Stimulated activated CD4-positive, alpha-beta T cell treated with anti-CD3 and anti-CD28 coated beads, Interleukin-4, amount 100 ng/mL, for 1 hour (primary cell): Measurements from ENCODE around the gene ZBTB7A.

Experiments
- DNase-seq: peaks from one replicate; pipeline ENCODE4 v3.0.0-alpha.2; 2020

ZBTB7A gene

GRCh38 chr19:4052114-4052992 lies 14.3 kb downstream of the ZBTB7A start:
- DNase-seq: no peak

- DNase-seq: no peak
Observed at GRCh38 chr19:4051175-4052101, 15.3 kb downstream of the ZBTB7A start.

- no peak for DNase-seq
Observed at GRCh38 chr19:4049432-4049831, 17.3 kb downstream of the ZBTB7A start.

DNA sequence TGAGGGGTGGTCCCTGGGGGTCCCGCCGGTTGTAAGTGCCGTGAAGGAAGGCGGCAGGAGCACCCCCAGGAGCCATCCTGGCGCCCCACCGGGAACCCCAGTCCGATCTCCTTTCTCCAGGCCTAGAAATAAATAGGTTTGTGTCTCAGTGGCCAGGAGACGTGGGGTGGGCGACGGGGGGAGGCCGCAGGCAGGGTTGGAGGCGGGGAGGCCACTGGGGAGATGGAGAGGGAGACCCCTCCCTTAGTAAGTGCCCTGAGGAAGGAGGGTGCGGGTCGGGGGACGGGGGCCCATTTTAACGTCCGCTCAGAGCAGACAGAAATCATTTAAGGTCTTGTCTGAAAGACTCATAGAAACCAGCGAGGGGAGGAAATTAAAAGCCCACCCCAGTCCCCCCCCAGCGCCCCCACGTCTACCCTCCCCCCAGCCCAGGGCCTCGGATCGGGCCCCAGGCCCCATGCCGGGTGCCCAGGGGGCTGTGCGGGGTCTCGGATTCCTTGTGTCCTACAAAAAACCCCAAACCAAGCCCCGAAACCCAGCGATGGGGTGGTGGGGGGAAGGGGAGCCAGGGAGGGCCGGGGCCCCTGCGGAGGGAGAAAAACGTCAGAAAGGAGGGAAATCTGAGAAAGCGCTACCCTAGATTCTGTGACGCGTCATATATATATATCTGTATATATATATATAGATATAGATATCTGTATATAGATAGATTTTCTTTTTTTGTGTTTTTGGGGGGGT lies 19.6 kb downstream of the ZBTB7A start:
- DNase-seq: no peak

DNA sequence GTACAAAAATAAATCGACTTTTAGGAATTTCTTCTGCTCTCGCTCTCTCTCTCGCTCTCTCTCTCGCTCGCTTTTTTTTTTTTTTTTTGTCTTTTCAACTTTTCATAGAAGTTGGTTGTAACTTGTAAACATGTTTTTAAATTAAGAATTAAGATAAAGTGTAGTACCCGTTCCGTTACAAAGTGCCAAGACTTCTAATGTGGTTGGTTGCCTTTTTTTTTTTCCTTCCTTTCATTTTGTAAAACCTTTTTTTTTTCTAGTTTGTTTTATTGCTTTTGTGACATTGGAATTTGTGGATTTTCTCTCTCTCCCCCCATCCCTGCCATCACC lies 20.4 kb downstream of the ZBTB7A start:
- DNase-seq: no peak

DNA sequence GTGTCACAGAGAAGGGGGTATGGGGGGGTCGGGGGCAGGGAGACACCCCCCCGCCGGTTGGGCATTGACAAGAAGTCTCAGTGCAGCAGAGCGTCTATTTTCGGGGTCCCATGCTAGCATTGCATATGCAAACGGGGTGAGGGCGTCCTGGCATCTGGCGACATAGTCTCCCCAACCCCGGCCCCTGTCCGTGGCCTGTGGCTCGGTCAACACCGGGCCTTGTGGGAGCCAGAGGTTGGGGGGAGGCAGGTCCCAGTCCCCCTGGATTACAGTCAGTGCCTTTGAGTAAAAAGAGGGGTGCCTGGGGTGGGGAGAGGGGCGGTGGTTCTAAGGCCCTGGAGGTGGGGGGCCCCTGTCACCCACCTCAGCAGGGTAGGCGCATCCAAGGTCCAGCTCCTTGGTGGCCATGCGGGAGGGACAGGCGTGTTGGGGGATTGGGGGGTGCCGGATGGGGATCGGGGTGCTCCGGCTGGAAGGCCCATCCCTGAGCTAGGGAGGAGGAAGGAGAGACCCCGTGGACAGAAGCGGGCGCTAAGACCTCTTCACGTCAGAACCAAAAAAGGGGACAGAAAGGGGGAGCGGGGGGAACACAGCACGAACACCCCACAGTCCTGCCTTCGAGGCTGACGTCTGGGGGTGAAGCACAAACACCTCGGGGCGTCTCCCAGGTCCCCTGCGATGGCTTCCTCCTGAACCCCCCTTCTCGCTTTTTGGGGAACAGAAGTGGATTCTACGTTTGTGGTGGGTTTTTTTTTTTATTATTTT lies 20.9 kb downstream of the ZBTB7A start:
- no peak for DNase-seq

GRCh38 chr19:4044990-4045465 lies 21.7 kb downstream of the ZBTB7A start:
- DNase-seq: no peak

- no peak for DNase-seq
Observed at GRCh38 chr19:4043966-4044715, 22.6 kb downstream of the ZBTB7A start.

GRCh38 chr19:4043401-4043800 lies 23.3 kb downstream of the ZBTB7A start:
- no peak for DNase-seq

DNA sequence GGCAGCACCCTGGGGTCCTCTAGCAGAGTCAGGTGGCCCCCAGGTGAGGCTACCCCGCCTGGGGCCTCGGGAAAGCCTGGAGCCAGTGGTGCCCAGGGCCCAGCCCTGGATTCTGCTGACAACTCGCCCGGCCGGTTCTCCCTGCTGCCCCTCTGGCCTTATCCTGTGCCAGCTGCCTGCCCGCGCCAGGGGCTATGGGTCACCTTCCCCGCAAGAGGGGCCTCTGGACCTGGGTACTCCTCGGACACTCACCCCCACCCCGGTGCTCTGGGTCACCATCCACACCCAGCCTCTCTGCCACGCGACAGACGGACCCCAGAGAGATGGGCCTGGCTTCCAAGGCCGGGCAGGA lies 24.0 kb downstream of the ZBTB7A start:
- DNase-seq: no peak

DNA sequence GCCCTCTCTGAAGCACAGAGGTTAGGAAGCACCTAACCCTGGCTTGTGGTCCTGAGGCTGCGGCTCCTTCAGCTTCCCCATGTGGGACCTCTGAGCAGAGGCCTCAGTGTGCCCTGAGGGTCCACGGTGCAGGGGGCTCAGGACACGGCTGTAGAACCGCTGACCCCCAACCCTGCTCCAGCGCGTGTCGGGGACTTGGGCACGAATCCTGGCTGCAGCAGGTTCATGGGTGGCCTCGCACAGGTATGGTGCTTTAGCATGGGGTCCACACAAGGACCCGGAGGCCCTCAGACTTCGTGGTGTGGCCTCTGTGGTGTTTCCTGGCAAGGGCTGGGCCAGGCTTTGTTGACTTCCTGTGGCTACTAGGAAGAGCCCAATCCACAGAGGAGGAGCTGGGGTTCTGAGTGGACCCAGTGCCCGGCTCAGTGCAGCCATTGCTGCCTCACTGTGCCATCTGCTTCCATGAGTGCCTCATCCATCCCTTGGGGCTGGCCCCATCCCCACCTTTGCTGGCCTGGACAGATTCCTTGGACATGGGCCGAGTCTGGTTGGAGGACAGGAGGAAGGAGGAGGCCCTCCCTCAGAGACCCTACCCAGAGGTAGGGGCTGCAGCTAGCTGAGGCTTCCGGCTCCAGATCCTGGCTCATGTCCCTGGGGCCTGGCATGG lies 24.5 kb downstream of the ZBTB7A start:
- no peak for DNase-seq

- no peak for DNase-seq
Observed at GRCh38 chr19:4038661-4039423, 27.9 kb downstream of the ZBTB7A start.

DNA sequence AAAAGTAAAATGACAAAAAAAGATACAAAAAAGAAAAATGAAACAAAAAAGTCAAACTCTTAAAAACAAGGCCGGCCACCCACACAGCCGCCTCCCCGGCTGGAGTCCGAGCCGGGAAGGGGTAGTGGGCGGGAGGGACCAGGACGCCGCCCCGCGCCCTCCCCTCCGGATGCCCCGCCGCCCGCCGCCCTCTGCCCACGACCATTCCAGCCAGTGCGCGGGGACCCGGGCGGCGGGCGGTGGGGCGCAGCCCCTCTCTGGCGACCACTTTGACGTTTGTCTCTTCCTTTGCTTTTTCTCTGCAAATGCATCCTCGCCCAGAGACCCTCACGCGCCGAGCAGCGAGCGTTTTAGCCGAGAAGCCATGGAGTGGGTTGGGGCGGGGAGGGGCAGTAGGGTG lies 28.6 kb downstream of the ZBTB7A start:
- no peak for DNase-seq

DNA sequence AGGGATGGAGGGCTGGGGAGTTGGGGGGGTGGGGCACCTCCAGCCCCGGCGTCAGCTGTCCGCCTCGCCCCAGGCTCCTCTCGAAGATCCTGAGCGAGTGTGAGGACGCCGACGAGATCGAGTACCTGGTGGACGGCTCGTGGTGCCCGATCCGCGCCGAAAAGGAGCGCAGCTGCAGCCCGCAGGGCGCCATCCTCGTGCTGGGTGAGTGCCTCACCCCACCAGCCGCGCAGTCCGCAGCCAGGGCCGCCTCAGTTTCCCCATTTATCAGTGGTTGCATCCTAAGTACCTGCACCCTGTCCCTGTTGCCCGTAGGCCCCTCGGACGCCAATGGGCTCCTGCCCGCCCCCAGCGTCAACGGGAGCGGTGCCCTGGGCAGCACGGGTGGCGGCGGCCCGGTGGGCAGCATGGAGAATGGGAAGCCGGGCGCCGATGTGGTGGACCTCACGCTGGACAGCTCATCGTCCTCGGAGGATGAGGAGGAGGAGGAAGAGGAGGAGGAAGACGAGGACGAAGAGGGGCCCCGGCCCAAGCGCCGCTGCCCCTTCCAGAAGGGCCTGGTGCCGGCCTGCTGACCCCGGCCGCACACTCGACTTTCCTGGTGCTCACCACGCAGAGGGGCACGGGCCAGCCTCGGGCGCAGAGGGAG lies 29.3 kb downstream of the ZBTB7A start:
- no peak for DNase-seq

- no peak for DNase-seq
Observed at GRCh38 chr19:4036576-4037300, 30.0 kb downstream of the ZBTB7A start.

DNA sequence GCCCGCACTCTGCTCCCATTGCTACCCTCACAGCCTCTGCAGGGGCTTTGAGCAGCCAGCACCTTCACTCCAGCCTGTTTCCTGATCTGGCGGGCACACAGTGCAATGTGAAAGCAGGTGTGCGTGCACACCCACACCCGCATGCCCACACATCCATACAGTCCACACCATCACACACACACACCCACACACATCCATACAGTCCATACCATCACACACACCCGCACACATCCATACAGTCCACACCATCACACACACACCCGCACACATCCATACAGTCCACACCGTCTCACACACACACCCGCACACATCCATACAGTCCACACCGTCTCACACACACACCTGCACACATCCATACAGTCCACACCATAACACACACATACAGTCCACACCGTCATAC lies 31.1 kb downstream of the ZBTB7A start:
- no peak for DNase-seq

- DNase-seq: no peak
Observed at GRCh38 chr19:4035018-4035566, 31.6 kb downstream of the ZBTB7A start.
